8988T (cell line): ENCODE results near the gene CHL1.
A peak's percentile ranks its signal among the peaks of the same experiment; 100 is the strongest.
"Not testable (repeated sequence)": the region's sequence is repeated elsewhere in the genome, so short reads cannot be mapped to it uniquely, and the experiment has no call there.

ENCODE experiments used
- DNase-seq: peaks from one replicate; pipeline ENCODE4 v3.0.0; 2011

Gene CHL1

DNA sequence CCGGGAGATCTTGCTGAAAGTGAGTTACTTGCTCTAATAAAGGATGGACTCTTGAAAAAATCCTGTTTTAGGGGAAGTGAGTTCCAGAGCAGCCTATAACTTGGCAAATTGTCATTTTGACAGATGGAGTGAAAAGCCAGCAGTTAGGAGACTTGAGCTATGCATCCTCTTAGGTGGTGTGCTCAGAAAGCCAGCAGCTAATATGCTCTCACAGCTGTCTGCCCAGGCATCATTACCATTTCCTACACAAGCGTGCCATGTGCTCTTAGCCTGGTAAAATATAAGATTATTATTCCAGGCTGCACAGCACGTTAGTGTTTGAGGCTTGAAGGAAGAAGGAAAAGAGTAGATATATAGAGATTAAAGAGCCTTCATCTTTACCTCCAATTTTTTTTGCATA lies 151.0 kb downstream of the CHL1 start:
- no peak for DNase-seq

DNA sequence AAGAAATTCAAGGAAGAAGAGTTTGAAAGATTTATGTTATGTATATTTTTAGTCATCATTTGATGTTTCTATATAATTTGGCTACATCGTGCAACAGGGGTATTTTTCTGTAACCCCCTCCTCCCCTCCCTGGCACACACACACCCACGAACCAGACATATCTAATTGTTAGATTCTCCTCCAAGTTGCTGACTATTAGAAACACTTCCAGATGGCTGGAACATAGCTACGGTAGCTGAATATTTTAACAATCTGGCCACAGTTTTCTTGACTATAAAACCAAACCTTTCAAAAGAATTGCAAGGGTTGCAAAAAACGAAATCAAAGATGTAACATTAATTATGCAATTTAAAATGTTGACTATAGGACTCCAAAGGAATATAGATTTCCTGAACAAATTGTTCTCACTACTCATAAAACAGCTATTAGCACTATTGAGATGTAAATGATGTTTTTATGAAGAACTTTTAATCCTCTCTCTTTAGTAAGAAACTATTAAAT lies 154.4 kb downstream of the CHL1 start:
- DNase-seq, result no peak

DNA sequence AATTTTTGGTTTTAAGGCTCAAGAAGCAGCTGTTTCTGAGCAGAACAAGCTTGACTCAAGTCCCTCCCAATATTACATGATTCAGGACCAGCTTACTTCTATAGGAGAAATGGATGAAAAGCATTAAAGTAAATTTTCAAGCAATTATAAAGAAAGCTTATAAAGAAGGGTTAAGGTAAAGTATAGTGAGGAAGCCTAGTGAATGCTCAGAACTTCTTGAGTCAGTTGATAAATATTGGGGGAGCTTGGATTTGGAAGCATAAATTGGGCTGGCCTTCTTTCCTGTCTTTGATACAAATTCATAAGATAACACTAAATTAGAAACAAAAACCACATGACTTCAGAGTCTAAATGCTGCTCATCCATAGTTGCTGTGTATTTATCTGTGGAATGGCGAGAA lies 156.0 kb downstream of the CHL1 start:
- no peak for DNase-seq

DNA sequence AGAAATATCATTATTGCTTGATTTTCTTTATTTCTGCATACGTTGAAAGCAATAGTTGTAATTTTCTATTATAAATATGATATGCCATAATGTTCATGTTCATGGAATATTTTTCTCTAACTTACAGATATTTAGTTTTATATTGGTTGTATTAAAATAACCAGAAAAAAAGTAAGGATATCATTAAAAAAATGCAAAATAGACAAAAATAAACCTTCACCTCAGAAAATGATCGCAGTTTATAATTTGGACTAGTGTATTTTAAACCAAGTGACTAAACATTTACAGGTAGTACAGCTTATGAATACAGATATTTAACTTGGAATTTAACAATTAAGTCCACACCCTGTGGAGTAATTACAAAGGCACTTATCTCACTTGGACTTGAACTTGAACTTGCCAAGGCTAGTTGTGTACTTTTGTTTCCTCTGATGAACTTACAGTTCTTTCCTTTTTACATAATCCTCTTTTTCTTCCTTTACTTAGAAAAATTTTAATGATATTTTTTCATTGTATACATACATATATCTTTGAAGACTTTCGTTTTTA lies 156.7 kb downstream of the CHL1 start:
- no peak for DNase-seq

DNA sequence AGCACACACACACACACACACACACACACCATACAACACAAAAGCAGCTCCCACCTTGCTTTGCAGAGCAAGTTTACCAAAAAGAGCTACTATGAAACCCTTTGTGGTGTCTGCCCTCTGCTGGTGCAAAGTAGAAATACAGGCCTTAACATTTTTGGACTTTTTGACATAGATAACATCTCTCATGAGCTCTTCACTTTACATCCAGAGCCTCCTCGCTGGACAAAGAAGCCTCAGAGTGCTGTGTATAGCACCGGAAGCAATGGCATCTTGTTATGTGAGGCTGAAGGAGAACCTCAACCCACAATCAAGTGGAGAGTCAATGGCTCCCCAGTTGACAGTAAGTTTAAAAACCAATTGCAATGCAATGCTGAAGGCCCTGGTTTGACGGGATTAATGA lies 157.9 kb downstream of the CHL1 start:
- DNase-seq, result peak; percentile 7

DNA sequence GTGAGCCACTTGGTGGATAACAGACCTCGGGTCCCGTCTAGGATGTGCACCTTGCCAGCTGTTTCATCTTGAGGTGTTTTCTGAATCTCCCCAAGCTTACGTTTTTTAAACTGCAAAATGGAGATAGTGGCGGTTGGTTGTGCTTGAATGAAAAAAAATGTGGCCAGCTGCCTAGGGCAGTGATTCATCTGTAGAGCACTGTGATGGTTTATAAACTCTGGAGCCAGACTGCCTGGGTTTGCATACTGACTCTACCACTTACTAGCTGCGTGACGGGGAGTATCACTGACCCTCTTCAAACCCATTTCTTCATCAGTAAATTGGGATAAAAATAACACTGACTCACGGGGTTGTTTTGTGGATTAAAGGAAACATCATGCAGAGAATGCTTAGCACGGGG lies 159.1 kb downstream of the CHL1 start:
- no peak for DNase-seq

DNA sequence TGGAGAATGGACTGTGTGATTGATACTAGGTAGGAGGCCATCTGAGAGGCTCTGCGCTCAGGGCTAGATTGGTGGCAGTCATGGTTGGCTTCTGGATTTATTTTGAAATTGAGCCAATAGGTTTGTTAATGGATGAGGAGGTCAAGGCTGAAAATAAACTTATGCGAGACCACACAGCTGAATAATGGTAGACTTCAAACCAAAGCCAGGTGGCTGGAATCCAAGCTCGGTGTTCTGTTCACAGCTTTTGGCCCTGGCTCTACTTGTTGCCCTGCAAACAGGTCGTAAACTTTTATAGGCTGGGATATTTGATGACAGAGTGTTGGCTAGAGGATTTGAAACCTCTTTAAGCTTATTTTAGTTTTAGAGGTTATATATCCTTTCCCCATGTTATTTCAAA lies 160.4 kb downstream of the CHL1 start:
- DNase-seq, result no peak

DNA sequence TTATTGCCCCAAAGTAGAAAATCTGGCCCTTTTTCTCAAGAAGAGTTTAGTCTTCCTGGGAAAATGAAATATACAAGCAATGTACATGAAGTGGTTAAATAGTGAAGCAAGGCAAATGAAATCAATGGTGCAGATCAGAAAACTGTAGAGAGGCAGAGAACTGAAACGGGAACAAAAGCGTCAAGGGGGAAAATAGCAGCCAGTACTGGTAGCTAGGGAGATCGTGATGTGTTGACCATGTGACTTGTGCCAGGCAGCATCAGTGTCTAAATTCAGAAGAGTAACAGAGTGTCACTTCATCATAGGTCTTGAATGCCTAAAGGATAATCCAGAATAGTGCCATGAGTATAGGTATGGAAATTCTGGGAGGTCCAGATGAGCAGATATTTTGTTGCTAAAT lies 163.1 kb downstream of the CHL1 start:
- DNase-seq, result no peak

DNA sequence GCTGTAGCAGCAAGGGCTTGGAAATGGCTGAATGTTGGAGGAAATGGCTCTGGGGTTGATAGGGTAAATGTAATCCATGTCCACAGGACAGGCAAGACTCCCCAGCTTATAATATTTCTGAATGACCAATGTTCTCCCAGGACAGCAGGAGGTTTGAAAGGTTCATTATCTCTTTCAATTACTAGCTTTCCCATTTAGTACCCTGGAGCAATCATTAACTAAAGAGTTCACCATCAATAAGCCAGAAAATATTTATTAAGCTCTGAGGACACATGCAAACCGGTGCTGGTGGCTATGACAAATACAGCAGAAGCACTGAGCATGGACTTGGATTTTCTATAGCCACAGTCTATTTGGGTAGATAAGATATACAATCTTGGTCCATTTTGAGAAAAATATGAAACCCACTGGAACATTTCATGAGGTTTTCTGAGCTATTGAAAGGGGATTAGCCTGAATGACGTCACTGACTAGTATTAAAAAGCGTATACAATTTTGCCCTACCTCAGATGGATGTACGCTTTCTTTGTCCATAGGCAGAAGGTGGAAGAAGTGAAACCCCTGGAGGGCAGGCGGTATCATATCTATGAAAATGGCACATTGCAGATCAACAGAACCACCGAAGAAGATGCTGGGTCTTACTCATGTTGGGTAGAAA lies 166.2 kb downstream of the CHL1 start:
- no peak for DNase-seq

DNA sequence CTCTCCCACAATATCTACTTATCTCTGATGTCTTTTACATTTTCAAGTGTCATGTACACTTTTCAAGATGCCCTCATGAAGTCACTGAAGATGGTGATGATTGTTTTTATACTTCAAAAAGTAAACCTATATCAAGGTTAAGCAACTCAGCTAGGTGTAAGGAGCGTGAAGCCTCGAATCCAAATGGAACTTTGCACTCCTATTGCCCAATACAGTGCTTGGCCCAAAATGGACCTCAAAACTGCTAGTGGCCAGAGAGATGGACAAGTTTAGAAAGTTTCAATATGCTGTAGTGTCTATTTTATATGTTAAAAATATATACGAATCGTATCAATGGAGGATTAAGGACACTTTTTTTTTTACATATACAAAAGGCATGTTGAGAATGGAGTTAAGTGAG lies 167.7 kb downstream of the CHL1 start:
- DNase-seq, result no peak

DNA sequence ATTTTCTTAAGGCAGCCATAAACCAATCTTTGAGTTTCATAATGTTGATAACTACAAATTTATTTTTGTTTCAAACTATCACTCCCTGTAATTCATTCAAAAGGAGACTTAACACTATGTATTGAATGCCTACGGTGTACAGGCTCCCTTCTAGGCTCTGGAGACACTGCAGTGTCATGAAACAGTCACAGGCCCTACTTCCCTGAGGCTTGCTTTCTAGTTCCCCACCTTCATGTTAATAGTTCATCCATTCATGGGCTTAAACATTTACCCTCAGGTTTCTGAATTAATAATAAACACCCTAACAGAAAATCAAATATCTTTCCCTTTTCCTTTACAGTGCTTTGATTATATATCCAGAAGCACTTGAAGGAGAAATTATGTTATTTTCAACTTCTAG lies 168.7 kb downstream of the CHL1 start:
- no peak for DNase-seq

DNA sequence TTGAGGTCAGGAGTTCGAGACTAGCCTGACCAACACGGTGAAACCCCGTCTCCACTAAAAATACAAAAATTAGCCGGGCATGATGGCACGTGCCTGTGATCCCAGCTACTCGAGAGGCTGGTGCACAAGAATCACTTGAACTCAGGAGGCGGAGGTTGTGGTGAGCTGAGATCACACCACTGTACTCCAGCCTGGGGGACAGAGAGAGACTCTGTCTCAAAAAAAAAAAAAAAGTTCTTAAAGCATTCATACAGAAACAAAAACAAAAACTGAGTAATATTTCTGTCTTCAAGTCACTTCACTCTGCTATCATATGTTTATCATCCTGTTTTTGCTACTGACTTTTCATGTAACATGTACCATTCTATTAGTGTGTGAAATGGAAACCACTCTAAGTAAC lies 169.7 kb downstream of the CHL1 start:
- not testable (repeated sequence) for DNase-seq

DNA sequence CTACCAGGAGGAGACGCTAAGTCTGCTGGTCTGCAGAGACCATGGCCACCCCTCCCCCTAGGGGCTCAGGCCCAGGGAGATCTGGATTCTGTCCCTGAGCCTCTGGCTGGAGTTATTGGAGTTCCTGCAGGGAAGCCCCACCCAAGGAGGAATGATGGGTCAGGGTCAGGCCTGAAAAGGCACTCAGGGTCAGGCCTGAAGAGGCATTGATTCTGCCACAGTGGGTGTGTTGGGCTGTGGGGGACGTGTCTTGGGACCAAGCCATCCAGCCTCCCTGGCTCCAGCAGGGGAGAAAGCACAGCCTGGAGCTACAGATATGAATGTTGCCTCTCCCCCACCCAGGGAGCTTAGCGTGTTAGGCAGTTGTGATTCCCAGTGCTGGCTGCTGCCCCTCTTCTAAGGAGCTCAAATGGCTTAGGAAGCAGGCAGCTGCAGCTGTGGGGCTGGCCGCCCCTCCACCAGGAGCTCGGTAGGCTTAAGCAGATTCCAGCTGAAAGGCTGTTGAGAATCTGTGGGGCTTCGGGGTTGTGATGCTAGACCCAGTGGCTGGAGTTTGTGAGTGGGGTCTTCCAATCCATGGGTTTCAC lies 176.7 kb downstream of the CHL1 start:
- DNase-seq, result no peak

DNA sequence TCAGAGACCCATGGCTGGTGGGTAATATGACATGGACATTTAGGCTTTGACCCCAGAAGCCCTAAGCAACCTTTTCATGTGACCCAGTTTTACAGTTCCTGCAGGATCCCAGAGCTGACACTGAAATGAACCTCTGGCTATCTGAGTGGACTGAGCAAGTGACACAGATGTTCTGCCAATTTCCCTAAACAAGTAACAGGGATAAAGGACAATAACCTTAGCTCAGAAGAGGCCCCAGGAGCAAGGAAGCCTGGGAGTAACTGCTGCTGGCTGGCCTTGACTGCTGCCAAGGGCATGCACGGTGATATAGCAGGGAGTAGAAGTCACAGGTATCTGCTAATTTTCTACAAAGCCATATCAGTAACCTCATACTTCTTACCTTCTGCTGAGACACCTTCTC lies 177.9 kb downstream of the CHL1 start:
- DNase-seq, result no peak

DNA sequence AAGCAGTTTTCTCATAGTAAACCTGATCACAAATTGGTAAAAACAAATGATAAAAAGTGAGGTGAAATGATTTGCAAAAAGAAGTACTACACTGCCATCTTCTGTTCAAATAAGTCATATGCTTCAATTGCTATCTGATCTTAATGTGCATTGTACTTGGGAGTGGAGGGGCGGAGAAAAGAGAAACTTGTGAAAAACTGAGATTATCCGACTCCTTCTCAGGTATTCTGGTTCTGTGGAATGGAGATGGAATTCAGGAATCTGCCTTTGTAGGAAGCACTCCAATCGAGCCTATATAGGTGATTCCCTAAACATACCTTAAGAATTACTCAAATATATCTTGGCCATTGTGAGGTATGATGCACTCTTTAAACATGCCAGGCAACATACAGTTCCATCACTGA lies 180.6 kb downstream of the CHL1 start:
- DNase-seq, result no peak

DNA sequence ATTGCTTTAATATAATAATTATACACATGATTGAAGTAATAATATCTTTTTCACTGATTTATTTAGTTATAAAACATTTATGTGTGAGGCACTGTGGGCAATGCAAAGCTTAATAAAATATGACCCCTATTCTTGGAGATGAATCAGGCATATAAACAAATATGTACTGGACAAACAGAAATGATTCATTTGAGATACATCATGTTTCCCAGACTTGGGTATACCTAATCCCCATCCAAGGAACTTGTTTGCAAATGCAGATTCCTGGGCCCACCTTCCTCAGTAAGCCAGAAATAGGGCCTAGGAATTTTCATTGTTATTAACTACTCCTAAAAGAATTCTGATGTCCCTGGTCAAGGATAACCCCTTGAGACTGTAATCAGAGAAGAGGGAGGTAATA lies 184.2 kb downstream of the CHL1 start:
- DNase-seq, result no peak

DNA sequence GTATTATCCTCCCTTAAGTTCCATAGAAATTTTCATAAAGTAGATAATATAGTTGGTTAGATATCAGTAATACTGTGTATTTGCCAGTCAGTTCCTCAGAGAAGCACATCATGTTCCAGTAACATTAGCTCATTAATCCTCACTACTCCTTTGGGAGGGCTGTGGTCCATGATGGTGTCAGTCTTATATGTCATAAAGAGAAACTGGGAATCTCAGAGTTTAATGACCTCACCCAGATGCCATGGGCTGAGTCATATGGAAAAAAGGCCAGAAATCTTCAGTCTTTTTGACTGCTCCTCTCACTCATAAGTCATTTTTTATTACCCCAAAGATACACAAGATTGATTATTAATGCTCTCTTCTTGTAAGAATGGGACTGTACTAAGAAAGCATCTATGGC lies 188.6 kb downstream of the CHL1 start:
- DNase-seq, result no peak

DNA sequence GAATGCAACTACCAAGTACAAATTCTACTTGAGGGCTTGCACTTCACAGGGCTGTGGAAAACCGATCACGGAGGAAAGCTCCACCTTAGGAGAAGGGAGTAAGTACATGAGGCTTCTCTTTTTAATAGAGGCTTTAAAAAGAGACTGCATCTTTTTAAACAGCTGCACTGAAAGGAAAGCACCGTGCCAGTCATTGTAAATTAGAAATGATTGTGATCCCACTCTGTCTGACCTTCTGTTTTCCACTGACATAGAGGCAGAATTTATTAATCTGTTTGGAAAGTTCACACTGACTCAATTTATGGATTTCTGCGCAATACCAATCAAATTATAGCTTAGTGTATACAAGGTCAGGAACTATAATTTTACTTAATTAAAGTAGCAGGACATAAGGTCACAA lies 198.2 kb downstream of the CHL1 start:
- DNase-seq, result no peak

DNA sequence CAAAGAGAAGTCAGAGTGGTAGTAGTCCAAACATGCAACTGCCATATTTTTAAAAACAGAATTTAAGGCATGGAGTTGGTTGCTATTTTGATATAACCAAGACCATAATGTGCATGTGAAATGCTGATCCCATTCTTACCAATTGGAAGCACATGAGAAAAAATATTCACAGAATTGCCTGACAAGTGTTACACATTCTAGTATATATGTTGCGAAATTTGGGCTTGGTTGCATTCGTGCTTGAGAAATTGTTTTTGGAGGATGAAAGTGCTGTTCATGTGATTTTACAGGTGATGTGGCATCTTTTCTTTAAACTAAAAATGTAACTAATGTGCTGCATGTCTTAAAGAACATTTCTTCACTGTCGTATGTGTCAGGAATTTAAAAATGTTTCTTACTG lies 199.7 kb downstream of the CHL1 start:
- DNase-seq, result no peak

DNA sequence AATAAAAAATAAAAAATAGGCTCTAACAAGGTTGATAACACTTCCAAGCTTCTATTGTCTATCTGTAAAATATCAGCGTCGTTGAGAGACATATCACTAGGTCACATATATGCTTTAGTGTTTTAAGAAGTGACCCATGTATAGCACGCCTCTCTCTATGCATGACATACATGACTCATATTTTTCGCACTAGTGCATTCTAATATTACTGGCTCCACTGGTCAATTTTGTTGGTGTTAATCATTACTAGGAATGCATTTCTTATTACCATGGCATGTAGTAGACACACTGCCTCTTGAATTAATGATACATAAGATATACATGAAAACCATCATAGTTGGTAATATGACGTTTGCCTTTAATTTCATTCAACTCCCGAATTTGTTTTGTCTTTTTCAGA lies 203.1 kb downstream of the CHL1 start:
- no peak for DNase-seq

DNA sequence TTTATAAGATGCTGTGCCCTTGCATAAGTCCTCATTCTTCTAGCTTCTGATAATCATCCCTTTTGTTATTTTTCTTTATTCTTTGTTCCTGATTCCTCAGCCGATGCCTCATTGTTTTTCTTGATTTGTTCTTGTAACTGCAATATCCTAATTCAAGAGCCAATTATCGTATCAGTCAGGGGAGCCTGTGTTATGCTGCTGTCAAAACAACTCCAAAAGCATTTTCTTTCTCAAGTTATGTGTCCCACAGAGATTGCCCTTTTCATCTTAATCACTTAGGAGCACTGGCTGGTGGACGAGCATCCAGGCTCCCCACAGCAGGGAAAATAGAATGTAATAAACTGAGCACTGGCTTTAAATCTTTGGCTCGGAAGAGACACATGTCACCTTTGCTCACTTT lies 207.3 kb downstream of the CHL1 start:
- DNase-seq, result no peak

DNA sequence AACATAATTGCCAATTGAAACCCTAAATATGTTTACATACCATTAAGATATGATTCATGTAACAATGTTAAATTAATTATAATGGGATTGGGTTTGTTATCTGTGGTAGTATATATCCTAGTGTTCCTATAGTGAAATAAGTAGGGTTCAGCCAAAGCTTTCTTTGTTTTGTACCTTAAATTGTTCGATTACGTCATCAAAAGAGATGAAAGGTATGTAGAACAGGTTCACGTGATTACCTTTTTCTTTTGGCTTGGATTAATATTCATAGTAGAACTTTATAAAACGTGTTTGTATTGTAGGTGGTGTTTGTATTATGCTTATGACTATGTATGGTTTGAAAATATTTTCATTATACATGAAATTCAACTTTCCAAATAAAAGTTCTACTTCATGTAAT lies 212.4 kb downstream of the CHL1 start:
- DNase-seq, result no peak

DNA sequence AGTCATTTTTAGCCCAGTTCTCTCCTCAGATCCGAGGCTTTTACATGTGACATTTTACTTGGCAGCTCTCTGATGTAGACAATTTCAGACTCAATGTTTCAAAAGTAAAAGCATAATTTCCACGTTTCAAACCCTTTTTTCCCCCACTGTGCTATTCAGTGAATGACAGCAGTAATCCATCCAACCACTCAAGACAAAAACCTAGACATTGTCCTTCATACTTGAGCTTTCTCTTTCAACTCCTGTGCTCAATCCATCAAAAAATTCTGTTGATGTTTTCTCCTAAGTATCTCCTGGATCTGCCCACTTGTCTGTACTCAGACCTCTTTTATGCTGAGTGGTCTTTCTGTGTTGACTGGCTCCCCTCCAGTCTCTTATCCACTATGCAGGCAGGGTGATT lies 214.7 kb downstream of the CHL1 start:
- DNase-seq, result no peak

DNA sequence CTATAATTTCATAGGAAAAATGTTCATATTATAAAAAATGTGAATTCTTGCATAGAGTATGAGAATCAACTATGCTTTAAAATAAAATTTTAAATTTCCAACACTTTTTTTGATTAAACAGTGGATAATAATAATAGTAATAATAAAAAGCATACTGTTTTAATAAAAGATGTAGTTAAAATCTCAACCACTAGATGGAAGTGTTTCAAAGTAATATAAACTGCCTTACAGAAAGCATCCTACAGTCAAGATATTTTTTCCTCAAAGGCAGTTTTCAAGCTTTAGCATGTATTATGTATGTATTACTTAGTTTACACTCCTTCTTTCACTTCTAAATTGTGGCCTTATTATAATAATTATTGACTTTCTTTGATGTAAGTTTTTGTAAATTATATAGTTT lies 217.5 kb downstream of the CHL1 start:
- no peak for DNase-seq
